ENCODE results near the gene SLC31A1.

Gene SLC31A1

GRCh38 chr9:113221003-113221799 lies at the start of gene SLC31A1, which contains the start of gene FKBP15:
SLC31A1 (plus strand) TSS chr9:113221544; CDS start chr9:113256149, 34,605 bp downstream.
FKBP15 (minus strand) TSS chr9:113221277; CDS start chr9:113221243, 34 bp downstream.
- DNase-seq = peak; percentile 96

- DNase-seq = no peak
Observed at GRCh38 chr9:113173341-113173740, 48.0 kb upstream of the SLC31A1 start.

GRCh38 chr9:113176803-113177202 lies 44.5 kb upstream of the SLC31A1 start:
- no peak for DNase-seq

- DNase-seq = no peak
Observed at GRCh38 chr9:113177251-113177650, 44.1 kb upstream of the SLC31A1 start.

GRCh38 chr9:113178087-113178486 lies 43.3 kb upstream of the SLC31A1 start:
- no peak for DNase-seq

GRCh38 chr9:113179839-113180238 lies 41.5 kb upstream of the SLC31A1 start:
- no peak for DNase-seq

- DNase-seq = no peak
Observed at GRCh38 chr9:113181165-113181564, 40.2 kb upstream of the SLC31A1 start.

GRCh38 chr9:113183956-113184488 lies 37.3 kb upstream of the SLC31A1 start:
- DNase-seq = no peak

GRCh38 chr9:113184539-113184938 lies 36.8 kb upstream of the SLC31A1 start:
- no peak for DNase-seq

- no peak for DNase-seq
Observed at GRCh38 chr9:113185271-113185670, 36.1 kb upstream of the SLC31A1 start.

- no peak for DNase-seq
Observed at GRCh38 chr9:113186137-113186755, 35.1 kb upstream of the SLC31A1 start.

GRCh38 chr9:113187929-113188595 lies 33.3 kb upstream of the SLC31A1 start:
- DNase-seq = no peak

- no peak for DNase-seq
Observed at GRCh38 chr9:113192455-113192854, 28.9 kb upstream of the SLC31A1 start.

- DNase-seq = no peak
Observed at GRCh38 chr9:113199683-113200329, 21.5 kb upstream of the SLC31A1 start.

GRCh38 chr9:113205432-113205831 lies 15.9 kb upstream of the SLC31A1 start:
- no peak for DNase-seq

GRCh38 chr9:113205861-113206260 lies 15.5 kb upstream of the SLC31A1 start:
- no peak for DNase-seq

- DNase-seq = no peak
Observed at GRCh38 chr9:113210815-113211214, 10.5 kb upstream of the SLC31A1 start.

- DNase-seq = no peak
Observed at GRCh38 chr9:113215132-113215531, 6.2 kb upstream of the SLC31A1 start.

GRCh38 chr9:113216406-113216805 lies 4.9 kb upstream of the SLC31A1 start:
- no peak for DNase-seq

GRCh38 chr9:113219186-113219936 lies 2.0 kb upstream of the SLC31A1 start:
- DNase-seq = no peak

GRCh38 chr9:113219969-113220368 lies 1.4 kb upstream of the SLC31A1 start:
- no peak for DNase-seq

- no peak for DNase-seq
Observed at GRCh38 chr9:113220467-113221002, 809 bp upstream of the SLC31A1 start.

All from SHP77 (cell line).